H9 (cell line): ENCODE measurements around the gene PDE7B. TPM values are rescaled to one million over a fixed set of nuclear protein-coding genes. Genes with fewer than 3 reads are reported as not detected.

Source experiments
- DNase-seq: peaks from one replicate; pipeline ENCODE4 v3.0.0-alpha.2; 2017
- H2AFZ ChIP-seq: one replicate; pipeline ENCODE4 v1.6.1; 2013; ENCODE audit warnings: mild to moderate bottlenecking, low read length, control low read depth, moderate library complexity
- H2AK5ac ChIP-seq: 2 replicates; pipeline ENCODE4 v1.6.1; 2013; ENCODE audit warnings: low read length, control low read depth, mixed read lengths; ENCODE audit not compliant: insufficient read length
- H2BK120ac ChIP-seq: one replicate; pipeline ENCODE4 v1.6.1; 2013; ENCODE audit warnings: low read depth, mild to moderate bottlenecking, low read length, control low read depth, inconsistent platforms; ENCODE audit not compliant: poor library complexity, severe bottlenecking
- H2BK12ac ChIP-seq: 2 replicates; pipeline ENCODE4 v1.6.1; 2013; ENCODE audit warnings: low read length, control low read depth, mixed read lengths, low read depth; ENCODE audit not compliant: insufficient read length
- H2BK15ac ChIP-seq: 2 replicates; pipeline ENCODE4 v1.6.1; 2013; ENCODE audit warnings: low read depth, low read length, control low read depth
- H2BK20ac ChIP-seq: one replicate; pipeline ENCODE4 v1.6.1; 2013; ENCODE audit warnings: low read depth, mild to moderate bottlenecking, low read length, control low read depth, inconsistent platforms; ENCODE audit not compliant: poor library complexity, severe bottlenecking
- H2BK5ac ChIP-seq: 2 replicates; pipeline ENCODE4 v1.6.1; 2013; ENCODE audit warnings: low read length, control low read depth, mixed read lengths; ENCODE audit not compliant: insufficient read length
- H3K14ac ChIP-seq: 2 replicates; pipeline ENCODE4 v1.6.1; 2013; ENCODE audit warnings: low read length, control low read depth; ENCODE audit not compliant: insufficient read depth
- H3K18ac ChIP-seq: 2 replicates; pipeline ENCODE4 v1.6.1; 2013; ENCODE audit warnings: low read depth, mild to moderate bottlenecking, mixed read lengths, low read length, control low read depth; ENCODE audit not compliant: insufficient read length
- H3K23ac ChIP-seq: 2 replicates; pipeline ENCODE4 v1.6.1; 2013; ENCODE audit warnings: low read length, control low read depth, mixed read lengths, low read depth; ENCODE audit not compliant: insufficient read length
- H3K23me2 ChIP-seq: 2 replicates; pipeline ENCODE4 v1.6.1; 2013; ENCODE audit warnings: low read depth, mild to moderate bottlenecking, mixed read lengths, low read length, control low read depth; ENCODE audit not compliant: insufficient read length, poor library complexity, severe bottlenecking
- H3K27ac ChIP-seq: 2 replicates; pipeline ENCODE4 v1.5.1; 2013; ENCODE audit warnings: low read length, control low read depth, mixed read lengths, low read depth; ENCODE audit not compliant: insufficient read length
- H3K27me3 ChIP-seq: 2 replicates; pipeline ENCODE4 v1.6.1; 2013; ENCODE audit warnings: low read length, control low read depth, inconsistent platforms; ENCODE audit not compliant: insufficient read depth
- H3K4ac ChIP-seq: 2 replicates; pipeline ENCODE4 v1.6.1; 2013; ENCODE audit warnings: low read depth, mild to moderate bottlenecking, control low read depth, inconsistent platforms, low read length, moderate library complexity
- H3K4me1 ChIP-seq: 2 replicates; pipeline ENCODE4 v1.6.1; 2013; ENCODE audit warnings: low read length, control low read depth, inconsistent platforms; ENCODE audit not compliant: insufficient read depth
- H3K4me2 ChIP-seq: 2 replicates; pipeline ENCODE4 v1.6.1; 2013; ENCODE audit warnings: low read length, control low read depth, mixed read lengths; ENCODE audit not compliant: insufficient read length, insufficient read depth
- H3K56ac ChIP-seq: 2 replicates; pipeline ENCODE4 v1.6.1; 2013; ENCODE audit warnings: low read depth, mild to moderate bottlenecking, mixed read lengths, low read length, control low read depth; ENCODE audit not compliant: insufficient read length
- H3K79me1 ChIP-seq: 2 replicates; pipeline ENCODE4 v1.6.1; 2013; ENCODE audit warnings: low read depth, mild to moderate bottlenecking, moderate library complexity, low read length, control low read depth, inconsistent platforms; ENCODE audit not compliant: insufficient read depth, poor library complexity, severe bottlenecking
- H3K79me2 ChIP-seq: 2 replicates; pipeline ENCODE4 v1.6.1; 2013; ENCODE audit warnings: low read length, control low read depth, inconsistent platforms; ENCODE audit not compliant: insufficient read depth
- H3K9ac ChIP-seq: 2 replicates; pipeline ENCODE4 v1.6.1; 2013; ENCODE audit warnings: low read length, control low read depth, mixed read lengths; ENCODE audit not compliant: insufficient read length; ENCODE audit errors: extremely low read depth
- H3K9me3 ChIP-seq: one replicate; pipeline ENCODE4 v1.6.1; 2013; ENCODE audit warnings: low read depth, low read length, inconsistent platforms; ENCODE audit not compliant: control insufficient read depth
- H3T11ph ChIP-seq: one replicate; pipeline ENCODE4 v1.6.1; 2013; ENCODE audit warnings: mild to moderate bottlenecking, low read length, control low read depth, inconsistent platforms
- H4K20me1 ChIP-seq: one replicate; pipeline ENCODE4 v1.6.1; 2013; ENCODE audit not compliant: control insufficient read depth, insufficient read length, insufficient read depth
- H4K5ac ChIP-seq: 2 replicates; pipeline ENCODE4 v1.6.1; 2013; ENCODE audit warnings: low read depth, mild to moderate bottlenecking, mixed read lengths, low read length, control low read depth; ENCODE audit not compliant: insufficient read length
- H4K8ac ChIP-seq: replicated peaks from 2 replicates; pipeline ENCODE4 v1.6.1; 2013; ENCODE audit warnings: low read length, control low read depth, mixed read lengths, low read depth; ENCODE audit not compliant: insufficient read length
- H4K91ac ChIP-seq: 2 replicates; pipeline ENCODE4 v1.6.1; 2013; ENCODE audit warnings: low read depth, mild to moderate bottlenecking, moderate library complexity, mixed read lengths, low read length, control low read depth; ENCODE audit not compliant: insufficient read length
- H3K27ac Mint-ChIP-seq, 3 experiments: 2 replicates in 2 of 3; 3 replicates in 1 of 3; pipeline ENCODE4 v1.8.0; 2020 to 2021; ENCODE audit warnings: mixed read lengths in 3 of 3, mild to moderate bottlenecking in 1 of 3, moderate library complexity in 1 of 3
- H3K27me3 Mint-ChIP-seq: 2 replicates; pipeline ENCODE4 v1.8.0; 2021; ENCODE audit warnings: low read depth, mild to moderate bottlenecking, moderate library complexity, mixed read lengths
- H3K36me3 Mint-ChIP-seq, 3 experiments: 2 replicates in 2 of 3; 3 replicates in 1 of 3; pipeline ENCODE4 v1.8.0; 2020 to 2021; ENCODE audit warnings: low read depth in 3 of 3, mixed read lengths in 3 of 3; ENCODE audit not compliant: insufficient read depth in 1 of 3
- H3K4me1 Mint-ChIP-seq, 2 experiments: 2 replicates each; pipeline ENCODE4 v1.8.0; 2020; ENCODE audit warnings: mixed read lengths in 2 of 2
- H3K4me3 Mint-ChIP-seq, 2 experiments: 2 replicates in 1 of 2; 3 replicates in 1 of 2; pipeline ENCODE4 v1.8.0; 2020 to 2021; ENCODE audit warnings: mild to moderate bottlenecking in 2 of 2, mixed read lengths in 2 of 2, moderate library complexity in 1 of 2
- H3K9me3 Mint-ChIP-seq, 2 experiments: 2 replicates in 1 of 2; 3 replicates in 1 of 2; pipeline ENCODE4 v1.8.0; 2020; ENCODE audit warnings: mild to moderate bottlenecking in 2 of 2, mixed read lengths in 2 of 2, moderate library complexity in 1 of 2
- WGBS: extraction: QIAGEN DNeasy Blood & Tissue Kit; methylation state at CpG from one replicate; pipeline ENCODE4 v1.1.7; 2013; ENCODE audit warnings: missing lambda C conversion rate, low lambda C conversion rate, mixed read lengths; ENCODE audit not compliant: insufficient read length; ENCODE audit errors: extremely low coverage; 5-methylcytosine and 5-hydroxymethylcytosine counted together
- total RNA-seq: library from RNA; stranded (reverse); gene quantifications from 2 replicates; pipeline ENCODE4 v1.2.1, GENCODE V29; 2021
- TF ChIP-seq, protein P1 (sequence below): fragments of 200-600 bp; sonication (generic); conservative IDR thresholded peaks from 3 replicates; pipeline ENCODE4 v1.8.0; 2021; ENCODE audit warnings: antibody characterized with exemption, mild to moderate bottlenecking

PDE7B gene
- total RNA-seq, 1 experiment from 2014 or later = not detected

DNA sequence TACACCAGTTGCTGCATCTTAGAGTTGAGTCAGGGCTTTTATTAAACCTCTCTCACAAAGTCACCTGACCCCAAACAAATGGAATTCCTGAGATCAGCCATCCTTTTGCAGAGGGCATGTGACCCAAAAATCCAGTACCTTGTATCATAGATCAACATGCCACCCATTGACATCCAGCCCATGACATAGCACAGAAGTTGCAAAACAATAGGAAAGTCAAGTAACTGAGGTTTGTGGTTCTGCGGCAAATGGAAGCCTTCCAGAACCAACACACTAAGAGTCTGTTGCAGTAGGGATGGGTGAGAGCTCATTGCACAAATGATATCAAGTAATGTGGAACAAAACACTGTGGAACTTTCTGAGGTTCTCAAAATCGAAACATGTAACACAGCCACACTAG, 111.2 kb downstream of the PDE7B start:
- H3K56ac ChIP-seq = no peak overlapping the region
- H4K20me1 ChIP-seq = no peaks in the 10 kb centered on the region
- no peak overlapping the region for H3K4me3 Mint-ChIP-seq
- H3K27ac Mint-ChIP-seq = no peak overlapping the region
- no peak overlapping the region for H2AFZ ChIP-seq
- DNase-seq = no peak
- no peaks in the 10 kb centered on the region for H3K4me1 ChIP-seq
- no peak overlapping the region for H2BK20ac ChIP-seq
- H3K4me1 Mint-ChIP-seq = no peaks in the 10 kb centered on the region; a peak in 1 of 4 replicates
- no peak overlapping the region for H3K9ac ChIP-seq
- no peaks in the 10 kb centered on the region for H3K79me2 ChIP-seq
- no peak overlapping the region for H2BK5ac ChIP-seq
- no peak overlapping the region for H3K14ac ChIP-seq
- no peaks in the 10 kb centered on the region for H3K27me3 ChIP-seq
- H3K4me2 ChIP-seq = no peak overlapping the region
- H2BK12ac ChIP-seq = no peak overlapping the region
- no peak overlapping the region for H3K23ac ChIP-seq
- peaks cover 0 to 8% (median 3%) of the 10 kb centered on the region in 3 experiments; a peak in 3 of 7 replicates for H3K36me3 Mint-ChIP-seq
- no peak overlapping the region; the same call in 1 of the 2 replicates for H2BK15ac ChIP-seq
- WGBS = no CpG with 5 or more reads among the region's 2 CpGs
- no peak overlapping the region for H3K27ac ChIP-seq
- no peak overlapping the region for H2BK120ac ChIP-seq
- H4K8ac ChIP-seq = no peak overlapping the region
- no peak overlapping the region for H3K4ac ChIP-seq
- no peak overlapping the region for H3K18ac ChIP-seq
- TF ChIP-seq, protein P1, sequence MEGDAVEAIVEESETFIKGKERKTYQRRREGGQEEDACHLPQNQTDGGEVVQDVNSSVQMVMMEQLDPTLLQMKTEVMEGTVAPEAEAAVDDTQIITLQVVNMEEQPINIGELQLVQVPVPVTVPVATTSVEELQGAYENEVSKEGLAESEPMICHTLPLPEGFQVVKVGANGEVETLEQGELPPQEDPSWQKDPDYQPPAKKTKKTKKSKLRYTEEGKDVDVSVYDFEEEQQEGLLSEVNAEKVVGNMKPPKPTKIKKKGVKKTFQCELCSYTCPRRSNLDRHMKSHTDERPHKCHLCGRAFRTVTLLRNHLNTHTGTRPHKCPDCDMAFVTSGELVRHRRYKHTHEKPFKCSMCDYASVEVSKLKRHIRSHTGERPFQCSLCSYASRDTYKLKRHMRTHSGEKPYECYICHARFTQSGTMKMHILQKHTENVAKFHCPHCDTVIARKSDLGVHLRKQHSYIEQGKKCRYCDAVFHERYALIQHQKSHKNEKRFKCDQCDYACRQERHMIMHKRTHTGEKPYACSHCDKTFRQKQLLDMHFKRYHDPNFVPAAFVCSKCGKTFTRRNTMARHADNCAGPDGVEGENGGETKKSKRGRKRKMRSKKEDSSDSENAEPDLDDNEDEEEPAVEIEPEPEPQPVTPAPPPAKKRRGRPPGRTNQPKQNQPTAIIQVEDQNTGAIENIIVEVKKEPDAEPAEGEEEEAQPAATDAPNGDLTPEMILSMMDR = no peak
- no peak overlapping the region for H3T11ph ChIP-seq
- no peak overlapping the region for H4K91ac ChIP-seq
- H3K9me3 ChIP-seq = no peaks in the 10 kb centered on the region
- no peaks in the 10 kb centered on the region for H3K23me2 ChIP-seq
- no peaks in the 10 kb centered on the region for H3K27me3 Mint-ChIP-seq
- H3K79me1 ChIP-seq = no peaks in the 10 kb centered on the region
- no peak overlapping the region for H4K5ac ChIP-seq
- no peak overlapping the region for H2AK5ac ChIP-seq
- H3K9me3 Mint-ChIP-seq = peaks cover 3 to 6% of the 10 kb centered on the region in 2 experiments; a peak in 3 of 5 replicates
